ENCODE results near the gene OR4F6.

- TF ChIP-seq PCBP2 (IDR thresholded peaks at IDR 0.05; ENCODE audit: low read depth, low read length, poor library complexity, severe bottlenecking): no peak
- no peak for TF ChIP-seq STAT6 (CRISPR knock-in tag; IDR thresholded peaks at IDR 0.05)
- TF ChIP-seq GMEB1 (CRISPR knock-in tag; IDR thresholded peaks at IDR 0.05): no peak
- TF ChIP-seq ETV5 (CRISPR knock-in tag; IDR thresholded peaks at IDR 0.05; ENCODE audit: low read depth): no peak
- no peak for TF ChIP-seq EZH2 (IDR thresholded peaks at IDR 0.05; ENCODE audit: borderline replicate concordance, low read depth, low read length)
Observed at GRCh38 chr15:101804941-101805340, 1.6 kb downstream of the OR4F6 start.
